SH-SY5Y (cell line): Measurements from ENCODE around the gene SLC52A3.

Experiments
- GATA2 ChIP-seq: IDR thresholded peaks from 2 replicates; pipeline ENCODE4 v1.6.1; 2011; ENCODE audit warnings: mild to moderate bottlenecking, low read depth, low read length
- GATA3 ChIP-seq: IDR thresholded peaks from 2 replicates; pipeline ENCODE4 v1.6.1; 2011; ENCODE audit warnings: low read depth, mild to moderate bottlenecking, low read length, moderate library complexity

DNA sequence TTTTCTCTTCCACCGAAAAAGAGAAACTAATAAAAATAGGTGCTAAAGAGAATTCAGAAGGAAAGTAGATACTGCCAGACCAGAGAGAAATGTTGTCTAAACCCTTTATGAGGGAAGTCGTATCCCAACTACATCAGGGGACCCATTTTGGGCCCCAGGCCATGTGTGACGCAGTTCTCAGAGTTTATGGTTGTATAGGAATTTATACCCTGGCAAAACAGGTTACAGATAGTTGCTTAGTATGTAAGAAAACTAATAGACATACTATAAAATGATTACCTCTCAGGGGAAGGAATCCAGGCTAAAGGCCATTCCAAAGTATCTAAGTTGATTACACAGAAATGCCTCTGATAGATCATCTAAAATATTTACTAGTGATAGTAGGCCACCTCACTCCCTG is 28.6 kb upstream of the SLC52A3 start:
- TF ChIP-seq GATA2 (no peak), GATA3 (no peak)
